Measurements from ENCODE around the gene SFXN2.
"Not testable (repeated sequence)": the region's sequence is repeated elsewhere in the genome, so short reads cannot be mapped to it uniquely, and the experiment has no call there.

DNA sequence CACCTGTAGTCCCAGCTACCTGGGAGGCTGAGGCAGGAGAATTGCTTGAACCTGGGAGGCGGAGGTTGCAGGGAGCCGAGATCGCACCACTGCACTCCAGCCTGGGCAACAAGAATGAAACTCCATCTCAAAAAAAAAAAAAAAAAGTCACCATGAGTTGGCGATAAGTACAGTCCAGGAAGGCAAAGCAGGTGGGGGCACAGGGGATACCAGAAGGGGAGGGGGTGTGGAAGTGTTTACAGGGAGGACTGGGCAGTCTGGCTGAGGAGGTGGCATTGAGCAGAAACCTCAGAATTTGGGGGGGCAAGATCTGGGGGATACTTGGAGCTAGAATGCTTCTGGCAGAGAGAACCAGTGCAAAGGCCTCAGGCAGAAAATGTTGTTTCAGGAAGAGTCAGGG is 47.0 kb upstream of the SFXN2 start:
- TF ChIP-seq, protein P1, sequence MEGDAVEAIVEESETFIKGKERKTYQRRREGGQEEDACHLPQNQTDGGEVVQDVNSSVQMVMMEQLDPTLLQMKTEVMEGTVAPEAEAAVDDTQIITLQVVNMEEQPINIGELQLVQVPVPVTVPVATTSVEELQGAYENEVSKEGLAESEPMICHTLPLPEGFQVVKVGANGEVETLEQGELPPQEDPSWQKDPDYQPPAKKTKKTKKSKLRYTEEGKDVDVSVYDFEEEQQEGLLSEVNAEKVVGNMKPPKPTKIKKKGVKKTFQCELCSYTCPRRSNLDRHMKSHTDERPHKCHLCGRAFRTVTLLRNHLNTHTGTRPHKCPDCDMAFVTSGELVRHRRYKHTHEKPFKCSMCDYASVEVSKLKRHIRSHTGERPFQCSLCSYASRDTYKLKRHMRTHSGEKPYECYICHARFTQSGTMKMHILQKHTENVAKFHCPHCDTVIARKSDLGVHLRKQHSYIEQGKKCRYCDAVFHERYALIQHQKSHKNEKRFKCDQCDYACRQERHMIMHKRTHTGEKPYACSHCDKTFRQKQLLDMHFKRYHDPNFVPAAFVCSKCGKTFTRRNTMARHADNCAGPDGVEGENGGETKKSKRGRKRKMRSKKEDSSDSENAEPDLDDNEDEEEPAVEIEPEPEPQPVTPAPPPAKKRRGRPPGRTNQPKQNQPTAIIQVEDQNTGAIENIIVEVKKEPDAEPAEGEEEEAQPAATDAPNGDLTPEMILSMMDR (IDR thresholded peaks at IDR 0.05 in 4 of 5, conservative IDR thresholded peaks at IDR 0.05 in 1 of 5) = not testable (repeated sequence)
- TF ChIP-seq POLR2A (IDR thresholded peaks at IDR 0.05) = not testable (repeated sequence)

Data from gastrocnemius medialis (tissue), 4 donors.